Activated CD8-positive, alpha-beta memory T cell treated with anti-CD3 and anti-CD28 coated beads, Interleukin-2, amount 10 ng/mL, durations not matched to agents 7 days and 5 days (primary cell): ENCODE results near the gene TPCN2. TPM values are rescaled to one million over a fixed set of nuclear protein-coding genes. Genes with fewer than 3 reads are reported as not detected.

Source experiments
- ATAC-seq: fragments of 150-1000 bp; cut with Tn5 transposase; one replicate; pipeline ENCODE4 v1.10.0; 2021; ENCODE audit warnings: moderate library complexity
- CTCF ChIA-PET: fragments of 350-600 bp; sonication (Branson Sonifier 250); formaldehyde crosslinking; loops from one replicate; lab custom pipeline; 2021; ENCODE audit warnings: antibody characterized with exemption; lab: Charles Lee
- DNase-seq: peaks from one replicate; pipeline ENCODE4 v3.0.0-alpha.2; 2020
- H3K27ac Mint-ChIP-seq: one replicate; pipeline ENCODE4 v1.8.0; 2021; ENCODE audit warnings: mild to moderate bottlenecking, mixed read lengths
- H3K27me3 Mint-ChIP-seq: one replicate; pipeline ENCODE4 v1.8.0; 2021; ENCODE audit warnings: mixed read lengths
- H3K36me3 Mint-ChIP-seq: one replicate; pipeline ENCODE4 v1.8.0; 2021; ENCODE audit warnings: mild to moderate bottlenecking, mixed read lengths
- H3K4me1 Mint-ChIP-seq: one replicate; pipeline ENCODE4 v1.8.0; 2021; ENCODE audit warnings: mixed read lengths
- H3K4me3 Mint-ChIP-seq: one replicate; pipeline ENCODE4 v1.8.0; 2021; ENCODE audit warnings: mild to moderate bottlenecking, moderate library complexity, mixed read lengths
- H3K9me3 Mint-ChIP-seq: one replicate; pipeline ENCODE4 v1.8.0; 2022; ENCODE audit warnings: low read depth, mixed read lengths
- total RNA-seq, 2 experiments: library from RNA; stranded (reverse); gene quantifications; one replicate each; pipeline ENCODE4 v1.2.3, GENCODE V29; 2021

Gene TPCN2
- total RNA-seq, 2 experiments from 2014 or later, result 15.3 to 20.6 TPM

GRCh38 chr11:69097263-69097662 lies 48.5 kb downstream of the TPCN2 start:
- Mint-ChIP-seq H3K9me3 (no peaks in the 10 kb centered on the region), H3K36me3 (peaks cover 3% of the 10 kb centered on the region), H3K4me3 (no peak overlapping the region), H3K27me3 (peaks cover 3% of the 10 kb centered on the region), H3K27ac (no peak overlapping the region), H3K4me1 (no peaks in the 10 kb centered on the region)
- CTCF ChIA-PET, result no interaction called here
- ATAC-seq (no peak), DNase-seq (no peak)

GRCh38 chr11:69099180-69099579 lies 50.4 kb downstream of the TPCN2 start:
- Mint-ChIP-seq H3K4me3 (no peak overlapping the region), H3K36me3 (no peaks in the 10 kb centered on the region), H3K4me1 (no peaks in the 10 kb centered on the region), H3K9me3 (no peaks in the 10 kb centered on the region), H3K27me3 (peaks cover 3% of the 10 kb centered on the region), H3K27ac (no peak overlapping the region)
- CTCF ChIA-PET, result interaction anchor here (1.2 to 4.9 kb wide), 3 partner anchors 198 to 571 kb away, joined by 3 to 28 read pairs (median 4); no protein-coding TSS in a partner anchor
- ATAC-seq (no peak), DNase-seq (no peak)

GRCh38 chr11:69100454-69101114 lies 51.9 kb downstream of the TPCN2 start:
- H3K27ac Mint-ChIP-seq, result no peak overlapping the region
- peaks cover 3% of the 10 kb centered on the region for H3K27me3 Mint-ChIP-seq
- H3K4me1 Mint-ChIP-seq, result no peaks in the 10 kb centered on the region
- CTCF ChIA-PET, result interaction anchor here (1.2 to 4.9 kb wide), 3 partner anchors 111 to 556 kb away, joined by 3 to 28 read pairs (median 3); no protein-coding TSS in a partner anchor
- no peak overlapping the region for H3K4me3 Mint-ChIP-seq
- no peak for ATAC-seq
- no peak for DNase-seq
- H3K36me3 Mint-ChIP-seq, result no peaks in the 10 kb centered on the region
- H3K9me3 Mint-ChIP-seq, result no peaks in the 10 kb centered on the region

GRCh38 chr11:69101115-69101791 lies 52.5 kb downstream of the TPCN2 start:
- peak; percentile 67 for DNase-seq
- CTCF ChIA-PET, result interaction anchor here (0.5 to 4.9 kb wide), 6 partner anchors 110 to 569 kb away, joined by 3 to 28 read pairs (median 3); no protein-coding TSS in a partner anchor
- H3K4me3 Mint-ChIP-seq, result no peak overlapping the region
- H3K27me3 Mint-ChIP-seq, result peaks cover 3% of the 10 kb centered on the region
- H3K36me3 Mint-ChIP-seq, result no peaks in the 10 kb centered on the region
- H3K4me1 Mint-ChIP-seq, result no peaks in the 10 kb centered on the region
- H3K9me3 Mint-ChIP-seq, result no peaks in the 10 kb centered on the region
- peak; percentile 86 for ATAC-seq
- no peak overlapping the region for H3K27ac Mint-ChIP-seq

- H3K36me3 Mint-ChIP-seq, result no peaks in the 10 kb centered on the region
- CTCF ChIA-PET, result interaction anchor here (0.5 to 4.9 kb wide), 5 partner anchors 109 to 568 kb away, joined by 3 to 28 read pairs (median 3); no protein-coding TSS in a partner anchor
- H3K27me3 Mint-ChIP-seq, result peaks cover 3% of the 10 kb centered on the region
- no peak overlapping the region for H3K4me3 Mint-ChIP-seq
- ATAC-seq (no peak), DNase-seq (no peak)
- H3K4me1 Mint-ChIP-seq, result no peaks in the 10 kb centered on the region
- H3K9me3 Mint-ChIP-seq, result no peaks in the 10 kb centered on the region
- no peak overlapping the region for H3K27ac Mint-ChIP-seq
Observed at GRCh38 chr11:69101792-69102695, 53.3 kb downstream of the TPCN2 start.

GRCh38 chr11:69102732-69103615 lies 54.2 kb downstream of the TPCN2 start:
- no peak for DNase-seq
- no peak for ATAC-seq
- CTCF ChIA-PET, result interaction anchor here (4.9 kb wide), 1 partner anchor 541 kb away, joined by 28 read pairs; no protein-coding TSS in a partner anchor
- Mint-ChIP-seq H3K27me3 (peaks cover 3% of the 10 kb centered on the region), H3K36me3 (no peaks in the 10 kb centered on the region), H3K9me3 (no peaks in the 10 kb centered on the region), H3K27ac (no peak overlapping the region), H3K4me3 (no peak overlapping the region), H3K4me1 (no peaks in the 10 kb centered on the region)

- Mint-ChIP-seq H3K9me3 (no peaks in the 10 kb centered on the region), H3K27me3 (peaks cover 3% of the 10 kb centered on the region), H3K27ac (no peak overlapping the region), H3K4me1 (no peaks in the 10 kb centered on the region), H3K36me3 (no peaks in the 10 kb centered on the region), H3K4me3 (no peak overlapping the region)
- DNase-seq, result no peak
- no peak for ATAC-seq
- CTCF ChIA-PET, result no interaction called here
Observed at GRCh38 chr11:69104212-69104855, 55.6 kb downstream of the TPCN2 start.

GRCh38 chr11:69104856-69105395 lies 56.2 kb downstream of the TPCN2 start:
- no peaks in the 10 kb centered on the region for H3K9me3 Mint-ChIP-seq
- H3K36me3 Mint-ChIP-seq, result no peaks in the 10 kb centered on the region
- DNase-seq (no peak), ATAC-seq (no peak)
- H3K4me1 Mint-ChIP-seq, result no peaks in the 10 kb centered on the region
- no peak overlapping the region for H3K27ac Mint-ChIP-seq
- H3K4me3 Mint-ChIP-seq, result no peak overlapping the region
- CTCF ChIA-PET, result interaction anchor here (1.2 to 1.4 kb wide), 2 partner anchors 13 to 565 kb away, joined by 3 read pairs; no protein-coding TSS in a partner anchor
- H3K27me3 Mint-ChIP-seq, result no peaks in the 10 kb centered on the region

GRCh38 chr11:69105461-69106030 lies 56.8 kb downstream of the TPCN2 start:
- no peaks in the 10 kb centered on the region for H3K4me1 Mint-ChIP-seq
- CTCF ChIA-PET, result interaction anchor here (1.2 to 1.4 kb wide), 2 partner anchors 14 to 565 kb away, joined by 3 read pairs; no protein-coding TSS in a partner anchor
- no peaks in the 10 kb centered on the region for H3K27me3 Mint-ChIP-seq
- H3K4me3 Mint-ChIP-seq, result no peak overlapping the region
- DNase-seq, result no peak
- no peaks in the 10 kb centered on the region for H3K36me3 Mint-ChIP-seq
- ATAC-seq, result no peak
- peaks cover 3% of the 10 kb centered on the region for H3K9me3 Mint-ChIP-seq
- no peak overlapping the region for H3K27ac Mint-ChIP-seq

- H3K27me3 Mint-ChIP-seq, result no peaks in the 10 kb centered on the region
- H3K4me3 Mint-ChIP-seq, result no peak overlapping the region
- peaks cover 7% of the 10 kb centered on the region for H3K9me3 Mint-ChIP-seq
- CTCF ChIA-PET, result interaction anchor here (1.2 to 1.4 kb wide), 2 partner anchors 15 to 564 kb away, joined by 3 read pairs; no protein-coding TSS in a partner anchor
- DNase-seq (no peak), ATAC-seq (no peak)
- no peaks in the 10 kb centered on the region for H3K36me3 Mint-ChIP-seq
- H3K4me1 Mint-ChIP-seq, result no peaks in the 10 kb centered on the region
- H3K27ac Mint-ChIP-seq, result no peak overlapping the region
Observed at GRCh38 chr11:69106031-69106811, 57.5 kb downstream of the TPCN2 start.

- DNase-seq (no peak), ATAC-seq (no peak)
- Mint-ChIP-seq H3K36me3 (no peaks in the 10 kb centered on the region), H3K9me3 (peaks cover 7% of the 10 kb centered on the region), H3K4me3 (no peak overlapping the region), H3K4me1 (no peaks in the 10 kb centered on the region), H3K27me3 (no peaks in the 10 kb centered on the region), H3K27ac (no peak overlapping the region)
- CTCF ChIA-PET, result no interaction called here
Observed at GRCh38 chr11:69107413-69107812, 58.7 kb downstream of the TPCN2 start.
